ENCODE results near the gene CCT2.

The CCT2 gene

DNA sequence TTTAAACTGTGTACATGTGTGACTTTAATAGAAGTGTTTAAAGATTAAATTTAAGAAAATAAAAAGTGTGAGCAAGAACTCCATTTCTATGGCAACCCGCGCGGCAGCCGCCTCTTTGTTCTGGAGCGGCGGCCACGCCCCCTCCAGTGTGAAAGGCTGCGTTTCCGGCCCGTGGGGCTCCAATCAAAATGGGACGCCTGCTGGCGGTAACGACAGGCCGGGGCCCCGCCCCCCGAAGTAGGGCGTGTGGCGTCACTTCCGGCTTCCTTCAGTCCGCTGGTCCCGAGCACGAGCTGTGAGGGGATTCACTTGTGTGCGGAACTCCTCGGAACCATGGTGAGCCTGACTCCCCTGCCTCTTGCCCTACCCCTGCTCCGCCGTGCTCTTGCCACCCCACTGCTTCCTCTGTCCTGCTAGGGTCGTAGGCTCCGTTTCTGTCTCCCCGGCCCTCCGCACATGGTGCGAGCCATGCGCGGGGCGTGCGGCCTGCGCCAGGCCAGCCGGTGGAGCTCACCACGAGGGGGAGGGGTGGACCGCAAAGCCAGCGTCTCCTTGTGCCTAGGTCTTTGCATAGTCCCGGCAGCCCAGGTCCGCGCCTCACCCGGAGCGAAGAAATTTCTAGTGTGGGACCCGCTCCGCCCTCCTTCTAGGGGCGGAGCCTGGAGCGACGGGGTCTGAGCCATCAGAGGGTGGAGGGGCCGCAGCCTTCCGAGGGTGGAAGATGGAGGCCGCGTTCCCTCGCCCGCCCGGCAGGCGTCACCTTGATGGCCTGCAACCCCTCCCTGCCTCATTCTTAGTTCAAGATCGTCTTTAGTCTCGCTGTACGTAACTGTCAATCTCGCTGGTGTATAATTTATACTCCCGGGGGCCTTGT lies at the start of gene CCT2:
TSS of gene CCT2 (plus strand) at position 271 of the 874 bp plus-strand sequence. CDS start at position 334, 63 bp downstream.
- ATAC-seq, result peak; percentile 95 to 96

- ATAC-seq, result no peak
Measured at GRCh38 chr12:69540987-69541386, 44.3 kb upstream of the CCT2 start.

- no peak for ATAC-seq
Measured at GRCh38 chr12:69544087-69544486, 41.2 kb upstream of the CCT2 start.

- no peak for ATAC-seq
Measured at GRCh38 chr12:69545081-69545480, 40.2 kb upstream of the CCT2 start.

DNA sequence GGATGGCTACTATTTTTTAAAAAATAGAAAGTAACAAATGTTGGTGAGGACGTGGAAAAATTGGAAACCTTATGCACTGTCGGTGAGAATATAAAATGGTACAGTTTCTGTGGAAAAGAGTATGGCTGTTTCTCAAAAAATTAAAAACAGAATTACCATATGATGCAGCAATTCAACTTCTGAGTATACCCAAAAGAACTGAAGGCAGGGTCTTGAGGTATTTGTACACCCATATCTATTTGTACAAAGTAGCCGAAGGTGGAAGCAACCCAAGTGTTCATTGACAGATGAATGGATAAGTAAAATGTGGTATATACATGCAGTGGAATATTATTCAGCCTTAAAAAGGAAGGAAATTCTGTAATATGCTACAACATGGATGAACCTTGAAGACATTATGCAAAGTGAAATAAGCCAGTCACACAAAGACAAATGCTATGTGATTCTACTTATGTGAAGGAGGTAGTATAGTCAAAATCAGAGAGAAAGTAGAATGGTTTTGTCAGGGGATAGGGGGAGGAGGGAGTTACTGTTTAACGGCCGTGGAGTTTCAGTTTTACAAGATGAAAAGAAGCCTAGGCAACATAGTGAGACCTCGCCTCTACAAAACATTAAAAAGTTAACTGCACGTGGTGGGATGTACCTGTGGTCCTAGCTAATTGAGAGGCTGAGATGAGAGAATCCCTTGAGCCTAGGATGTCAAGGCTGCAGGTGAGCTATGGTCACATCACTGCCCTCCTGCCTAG lies 38.4 kb upstream of the CCT2 start:
- peak; percentile 53 to 65 for ATAC-seq

DNA sequence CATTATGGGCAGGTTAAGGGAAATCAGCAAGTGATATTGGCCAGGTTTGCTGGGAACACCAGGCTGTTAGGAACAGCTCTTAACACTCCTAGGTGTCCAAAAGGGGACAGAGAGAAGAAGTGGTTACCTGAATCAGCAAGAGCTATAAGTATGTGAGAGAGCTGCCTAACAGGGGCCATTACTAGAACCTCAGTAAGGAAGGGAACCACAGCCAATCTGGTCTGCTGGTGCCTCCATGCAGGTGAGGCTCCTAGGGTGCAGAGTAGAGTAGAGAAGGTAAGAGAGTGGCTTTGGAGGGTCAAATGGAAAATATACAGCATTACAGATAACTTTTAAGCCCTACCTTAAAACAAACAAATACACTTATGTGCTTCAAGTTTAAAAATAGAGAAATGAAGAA lies 36.6 kb upstream of the CCT2 start:
- no peak for ATAC-seq

DNA sequence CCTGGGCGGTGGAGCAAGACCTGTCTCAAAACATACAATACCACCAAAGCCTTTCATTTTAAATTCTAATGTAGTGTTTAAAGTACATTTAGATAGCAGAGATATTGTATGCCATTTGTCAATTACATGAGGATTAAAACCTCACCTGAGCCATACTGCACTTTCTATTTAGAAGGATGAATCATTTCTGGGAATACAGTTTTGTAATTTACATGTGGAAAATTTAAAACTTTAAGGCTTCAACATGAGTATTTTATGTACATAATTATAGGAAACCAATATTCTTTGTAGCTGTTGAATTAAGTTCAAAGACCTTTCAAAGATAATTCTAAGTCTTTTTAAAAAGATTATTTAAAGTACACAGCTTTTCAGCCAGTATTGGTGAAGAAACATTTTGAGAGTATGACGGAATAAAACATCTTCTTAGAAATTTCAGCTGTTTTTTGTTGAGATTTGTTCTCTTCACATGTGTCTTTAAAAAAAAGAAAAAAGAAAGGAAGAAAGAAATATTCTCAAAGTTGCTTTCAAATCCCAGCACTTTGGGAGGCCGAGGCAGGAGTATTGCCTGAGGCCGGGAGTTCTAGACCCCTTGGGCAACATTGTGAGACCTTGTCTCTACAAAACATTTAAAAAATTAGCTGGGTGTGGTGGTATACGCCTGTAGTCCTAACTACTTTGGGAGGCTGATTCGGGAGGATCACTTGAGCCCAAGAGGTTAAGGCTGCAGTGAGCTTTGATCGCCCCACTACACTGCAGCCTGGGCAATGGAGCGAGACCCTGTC lies 34.5 kb upstream of the CCT2 start:
- ATAC-seq, result no peak

- ATAC-seq, result no peak
Measured at GRCh38 chr12:69553628-69554248, 31.5 kb upstream of the CCT2 start.

GRCh38 chr12:69555461-69555860 lies 29.8 kb upstream of the CCT2 start:
- ATAC-seq, result no peak

DNA sequence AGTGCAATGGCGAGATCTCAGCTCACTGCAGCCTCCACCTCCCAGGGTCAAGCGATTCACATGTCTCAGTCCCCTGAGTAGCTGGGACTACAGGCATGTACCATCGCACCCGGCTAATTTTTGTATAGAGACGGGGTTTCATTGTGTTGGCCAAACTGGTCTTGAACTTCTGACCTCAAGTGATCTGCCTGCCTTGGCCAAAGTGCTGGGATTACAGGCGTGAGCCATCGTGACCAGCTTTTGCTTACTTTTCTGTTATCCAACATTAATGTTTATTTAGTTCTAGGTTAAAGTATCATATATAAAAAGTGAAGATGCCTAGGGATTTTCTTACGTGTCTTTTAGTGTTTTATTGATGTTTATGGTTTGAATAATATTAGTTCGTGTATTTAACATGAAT lies 28.9 kb upstream of the CCT2 start:
- ATAC-seq, result no peak

DNA sequence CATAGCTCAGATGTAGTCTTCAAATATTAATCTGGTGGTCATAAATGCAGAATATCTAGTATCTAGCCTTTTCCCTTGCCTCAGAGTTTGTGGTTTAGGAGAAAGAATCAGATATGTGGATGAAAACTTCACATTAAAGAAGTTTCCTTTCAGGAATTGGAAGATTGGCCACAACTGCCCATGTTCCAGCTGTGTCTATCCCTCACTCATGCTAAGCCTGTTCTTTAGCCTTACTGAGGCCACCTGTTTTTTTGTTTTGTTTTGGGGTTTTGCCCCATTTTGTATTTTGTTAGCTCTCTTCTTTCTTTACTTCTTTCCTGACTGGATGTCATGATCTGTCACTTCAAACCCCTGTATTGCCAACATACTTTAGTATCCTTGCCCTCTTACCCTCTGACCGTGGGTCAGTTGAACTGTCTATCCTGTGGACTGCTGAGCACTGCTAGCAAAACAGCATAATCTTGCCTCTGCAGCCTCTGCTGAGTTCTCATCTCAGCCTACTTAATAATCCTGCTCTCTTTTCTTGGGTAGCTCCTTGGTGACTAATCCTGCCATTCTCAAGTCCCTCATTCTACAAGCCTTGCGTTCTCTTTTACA lies 22.0 kb upstream of the CCT2 start:
- ATAC-seq, result no peak

- no peak for ATAC-seq
Measured at GRCh38 chr12:69566603-69567002, 18.7 kb upstream of the CCT2 start.

- peak in 1 of 2 donors; percentile 13 for ATAC-seq
Measured at GRCh38 chr12:69569236-69569635, 16.0 kb upstream of the CCT2 start.

- no peak for ATAC-seq
Measured at GRCh38 chr12:69570000-69570516, 15.2 kb upstream of the CCT2 start.

- ATAC-seq, result peak; percentile 53 to 86
Measured at GRCh38 chr12:69570545-69571399, 14.5 kb upstream of the CCT2 start.

DNA sequence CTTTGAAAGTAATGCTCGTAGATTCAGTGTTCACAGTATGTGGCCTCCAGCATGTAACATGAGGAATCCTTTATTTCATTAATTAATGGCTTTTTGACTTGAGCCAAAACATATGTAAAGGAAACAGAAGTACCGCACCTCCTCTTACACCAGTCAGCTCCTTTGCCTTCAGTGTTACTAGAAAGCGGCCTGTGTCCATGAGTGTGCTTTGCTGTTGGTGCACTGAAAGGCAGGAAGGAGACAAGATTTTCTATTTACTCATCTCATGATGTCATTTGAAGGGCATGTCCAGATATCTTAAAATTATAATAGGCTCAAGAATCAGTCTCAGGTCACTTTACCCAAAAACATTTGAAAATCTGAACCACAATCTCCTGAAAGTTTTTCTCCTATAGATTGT lies 9.9 kb upstream of the CCT2 start:
- no peak for ATAC-seq

DNA sequence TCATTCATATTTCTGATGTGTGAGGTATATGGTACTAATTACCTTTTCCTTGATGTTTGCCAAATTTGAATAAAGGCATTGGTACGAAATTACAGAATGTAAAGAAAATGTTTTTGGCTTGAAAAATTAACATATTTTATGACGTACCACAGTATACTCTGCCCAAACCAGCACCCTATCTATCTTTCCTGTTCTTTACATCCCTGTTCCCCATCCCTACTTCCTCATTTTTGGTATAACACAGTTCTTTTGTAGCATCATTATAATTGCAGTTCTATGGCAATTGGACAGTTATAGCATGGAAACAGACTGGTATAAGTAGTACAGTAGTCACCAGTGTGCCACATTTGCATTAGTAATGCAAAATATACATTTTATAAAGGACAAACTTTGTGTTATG lies 7.0 kb upstream of the CCT2 start:
- no peak for ATAC-seq

- no peak for ATAC-seq
Measured at GRCh38 chr12:69579029-69579428, 6.2 kb upstream of the CCT2 start.

GRCh38 chr12:69580074-69580473 lies 5.2 kb upstream of the CCT2 start:
- no peak for ATAC-seq

- ATAC-seq, result no peak
Measured at GRCh38 chr12:69583203-69583602, 2.1 kb upstream of the CCT2 start.

DNA sequence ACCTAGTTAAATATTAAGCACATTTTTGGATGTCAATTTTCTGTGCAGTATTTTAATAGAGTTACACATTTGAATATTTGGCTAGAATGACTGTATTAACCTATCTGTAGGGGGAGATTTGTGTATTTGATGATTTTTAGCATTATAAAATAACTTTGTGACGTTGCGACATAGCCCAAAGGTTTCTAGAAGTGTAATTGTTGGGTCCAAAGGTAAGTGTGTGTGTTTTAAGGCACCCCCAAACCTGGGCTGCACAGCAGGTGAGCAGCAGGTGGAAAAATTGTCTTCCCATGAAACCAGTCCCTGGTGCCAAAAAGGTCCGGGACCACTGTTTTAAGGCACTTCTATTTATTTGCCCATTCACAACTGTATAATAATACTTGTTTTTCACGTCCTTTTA lies 3.3 kb downstream of the CCT2 start:
- no peak for ATAC-seq

Measured in activated CD4-positive, CD25-positive, alpha-beta regulatory T cell treated with anti-CD3 and anti-CD28 coated beads, Interleukin-2, amount 50 U/mL, for 24 hours (primary cell).